D721Med (cell line): ENCODE data around the gene AURKB.
A peak's percentile ranks its signal among the peaks of the same experiment; 100 is the strongest.

Experiments used
- DNase-seq: peaks from one replicate; pipeline ENCODE4 v3.0.0; 2011; ENCODE audit warnings: low spot score; ENCODE audit not compliant: insufficient read length
- FAIRE-seq: peaks from 2 replicates; lab custom pipeline; 2011; peaks lifted over from hg19 to GRCh38; lab: Jason Lieb, UNC
- TF ChIP-seq, protein P1 (sequence below): IDR thresholded peaks from 2 replicates; pipeline ENCODE4 v1.5.1; 2012; ENCODE audit warnings: mild to moderate bottlenecking, control low read depth; ENCODE audit not compliant: insufficient read depth; ENCODE audit errors: missing control alignments

AURKB gene

GRCh38 chr17:8167526-8167925 is 42.8 kb downstream of the AURKB start:
- TF ChIP-seq, protein P1, sequence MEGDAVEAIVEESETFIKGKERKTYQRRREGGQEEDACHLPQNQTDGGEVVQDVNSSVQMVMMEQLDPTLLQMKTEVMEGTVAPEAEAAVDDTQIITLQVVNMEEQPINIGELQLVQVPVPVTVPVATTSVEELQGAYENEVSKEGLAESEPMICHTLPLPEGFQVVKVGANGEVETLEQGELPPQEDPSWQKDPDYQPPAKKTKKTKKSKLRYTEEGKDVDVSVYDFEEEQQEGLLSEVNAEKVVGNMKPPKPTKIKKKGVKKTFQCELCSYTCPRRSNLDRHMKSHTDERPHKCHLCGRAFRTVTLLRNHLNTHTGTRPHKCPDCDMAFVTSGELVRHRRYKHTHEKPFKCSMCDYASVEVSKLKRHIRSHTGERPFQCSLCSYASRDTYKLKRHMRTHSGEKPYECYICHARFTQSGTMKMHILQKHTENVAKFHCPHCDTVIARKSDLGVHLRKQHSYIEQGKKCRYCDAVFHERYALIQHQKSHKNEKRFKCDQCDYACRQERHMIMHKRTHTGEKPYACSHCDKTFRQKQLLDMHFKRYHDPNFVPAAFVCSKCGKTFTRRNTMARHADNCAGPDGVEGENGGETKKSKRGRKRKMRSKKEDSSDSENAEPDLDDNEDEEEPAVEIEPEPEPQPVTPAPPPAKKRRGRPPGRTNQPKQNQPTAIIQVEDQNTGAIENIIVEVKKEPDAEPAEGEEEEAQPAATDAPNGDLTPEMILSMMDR: no peak
- DNase-seq (no peak), FAIRE-seq (no peak)

- no peak for DNase-seq
- TF ChIP-seq, protein P1: no peak
- no peak for FAIRE-seq
Observed at GRCh38 chr17:8166731-8167130, 43.6 kb downstream of the AURKB start.

GRCh38 chr17:8164815-8165131 is 45.6 kb downstream of the AURKB start:
- DNase-seq (no peak), FAIRE-seq (no peak)
- TF ChIP-seq, protein P1: no peak

- DNase-seq (peak; percentile 65), FAIRE-seq (peak; percentile 38)
- TF ChIP-seq, protein P1: no peak
Observed at GRCh38 chr17:8163978-8164814, 46.2 kb downstream of the AURKB start.

DNA sequence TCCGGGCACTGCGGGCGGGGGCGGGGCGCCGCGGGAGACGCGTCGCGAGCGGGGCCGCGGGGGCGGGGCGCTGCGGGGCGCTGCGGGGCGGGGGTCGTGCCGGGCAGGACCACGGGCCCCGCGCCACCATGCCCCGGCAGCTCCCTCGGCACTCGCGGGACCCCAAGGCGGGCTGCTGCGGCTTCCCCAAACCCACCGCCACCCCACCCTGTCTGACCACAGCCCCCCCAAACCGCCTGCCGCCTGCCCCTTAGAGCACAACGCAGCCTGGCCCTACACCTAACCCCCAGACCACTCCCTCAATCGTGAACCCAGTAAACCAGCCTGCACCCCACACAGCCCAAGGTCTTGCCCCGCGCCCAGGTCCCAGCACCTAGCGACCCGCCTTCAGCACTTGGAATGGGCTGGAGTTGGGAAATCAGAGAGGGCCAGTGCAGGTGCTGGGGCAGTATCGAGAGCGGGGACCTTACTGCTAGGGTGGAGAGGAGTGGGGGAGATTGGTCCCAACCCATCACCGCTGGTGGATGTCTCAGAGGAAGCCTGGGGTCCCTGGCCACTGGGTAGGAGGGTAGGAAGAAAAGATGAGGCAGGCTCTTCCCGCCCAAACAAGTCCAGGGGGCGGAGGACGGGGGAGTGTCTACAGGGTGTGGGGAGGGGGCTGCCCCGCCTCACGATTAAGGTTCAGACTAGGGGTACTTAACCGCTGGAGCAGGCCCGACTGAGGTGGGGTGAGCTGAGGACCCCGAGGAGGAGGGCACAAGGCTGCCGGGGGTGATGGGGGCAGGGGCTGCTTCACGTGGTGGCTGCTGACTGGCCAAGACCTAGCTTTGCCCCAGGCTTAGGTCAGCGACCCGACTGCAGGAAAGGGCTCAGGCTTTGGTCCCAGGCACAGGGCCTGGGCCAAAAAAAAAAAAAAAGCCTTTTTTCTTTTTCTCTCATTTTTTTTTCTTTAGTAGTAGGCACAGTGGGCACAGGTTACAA is 47.1 kb downstream of the AURKB start:
- no peak for FAIRE-seq

DNA sequence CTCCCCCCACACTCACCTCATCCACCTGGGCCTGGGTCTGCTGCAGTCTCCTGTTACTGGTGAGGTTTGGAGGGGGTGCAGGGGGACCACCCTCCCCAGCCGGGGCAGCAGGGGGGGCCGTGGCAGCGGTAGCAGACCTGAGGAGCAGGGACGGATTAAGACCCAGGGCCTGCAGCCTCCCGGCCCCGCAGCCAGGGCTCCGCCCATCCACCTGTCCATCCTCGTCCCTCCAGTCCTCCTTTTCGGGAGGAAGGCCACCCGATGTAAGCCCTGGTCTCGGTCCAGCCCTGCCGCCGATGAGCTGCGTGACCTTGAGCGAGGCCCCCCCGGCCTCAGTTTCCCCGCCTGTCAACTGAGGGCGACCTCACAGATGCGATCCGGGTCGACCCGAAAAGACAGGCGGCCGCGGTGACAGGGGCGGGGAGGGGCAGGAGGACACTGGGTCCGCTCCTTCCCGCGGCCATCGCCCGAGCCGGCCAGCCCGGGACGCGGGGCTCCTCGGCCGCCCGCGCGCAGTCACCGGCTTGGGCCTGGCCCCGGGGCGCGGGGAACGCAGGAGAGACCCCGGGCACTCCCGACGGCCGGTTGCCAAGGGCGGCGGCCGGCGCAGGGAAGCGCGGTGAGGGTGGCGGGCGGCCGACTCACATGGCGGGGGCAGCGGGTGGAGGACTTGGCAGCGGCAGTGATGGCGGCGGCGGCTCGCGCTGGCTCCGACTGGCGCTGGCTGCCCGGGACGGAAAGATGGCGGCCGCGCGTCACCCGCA is 48.0 kb downstream of the AURKB start, which contains the start of gene VAMP2:
TSS of gene VAMP2 (minus strand) at position 716 of the 764 bp plus-strand sequence. CDS start at position 647, 69 bp downstream.
- TF ChIP-seq, protein P1: no peak
- DNase-seq (no peak), FAIRE-seq (no peak)

More for the DNA sequence above, 47.1 kb downstream of the AURKB start:
- TF ChIP-seq, protein P1: no peak
- no peak for DNase-seq
